ENCODE measurements around the gene DEFB108B. TPM values are rescaled to one million over a fixed set of nuclear protein-coding genes. Genes with fewer than 3 reads are reported as not detected.

DEFB108B gene
- total RNA-seq, 1 donor from 2014 or later, result not detected

Other genes with a start within 250 kb of the DEFB108B start
- gene DEFB131B, start 45.3 kb downstream of the DEFB108B start, total RNA-seq, result not detected
- 4.0 TPM for gene XNDC1N, start 95.4 kb downstream of the DEFB108B start, total RNA-seq
- 21.1 TPM for gene RNF121, start 95.8 kb downstream of the DEFB108B start, total RNA-seq
- gene IL18BP, start 165.7 kb downstream of the DEFB108B start, total RNA-seq, result 3.7 TPM
- 85.7 TPM for gene NUMA1, start 247.3 kb downstream of the DEFB108B start, total RNA-seq
- 5.4 TPM for gene LRRC51, start 247.7 kb downstream of the DEFB108B start, total RNA-seq